HG03103 (cell line): ENCODE data around the gene DNAJA3.

Source experiments
- ATAC-seq: cut with Tn5 transposase; IDR thresholded peaks from one replicate; pipeline ENCODE4 v1.9.1; 2021; ENCODE audit warnings: low read depth; ENCODE audit not compliant: unreplicated experiment

Gene DNAJA3

GRCh38 chr16:4501071-4501478 is 75.4 kb downstream of the DNAJA3 start:
- no peak for ATAC-seq

- peak; percentile 73 for ATAC-seq
Observed at GRCh38 chr16:4505356-4506147, 79.9 kb downstream of the DNAJA3 start.
